ENCODE results near the gene G3BP2.
"Not testable (repeated sequence)": the region's sequence is repeated elsewhere in the genome, so short reads cannot be mapped to it uniquely, and the experiment has no call there.

The G3BP2 gene

GRCh38 chr4:75672461-75673026 is 667 bp downstream of the G3BP2 start:
- Mint-ChIP-seq H3K36me3 (ENCODE audit: low read depth) (peaks cover 11% of the 10 kb centered on the region), H3K9me3 (no peaks in the 10 kb centered on the region), H3K4me3 (peak overlapping the region; percentile 98), H3K27me3 (ENCODE audit: low read depth) (no peaks in the 10 kb centered on the region), H3K4me1 (ENCODE audit: low read depth) (peaks cover 44% of the 10 kb centered on the region), H3K27ac (peak overlapping the region; percentile 99)
- DNase-seq (ENCODE audit: low spot score), result peak; percentile 76

DNA sequence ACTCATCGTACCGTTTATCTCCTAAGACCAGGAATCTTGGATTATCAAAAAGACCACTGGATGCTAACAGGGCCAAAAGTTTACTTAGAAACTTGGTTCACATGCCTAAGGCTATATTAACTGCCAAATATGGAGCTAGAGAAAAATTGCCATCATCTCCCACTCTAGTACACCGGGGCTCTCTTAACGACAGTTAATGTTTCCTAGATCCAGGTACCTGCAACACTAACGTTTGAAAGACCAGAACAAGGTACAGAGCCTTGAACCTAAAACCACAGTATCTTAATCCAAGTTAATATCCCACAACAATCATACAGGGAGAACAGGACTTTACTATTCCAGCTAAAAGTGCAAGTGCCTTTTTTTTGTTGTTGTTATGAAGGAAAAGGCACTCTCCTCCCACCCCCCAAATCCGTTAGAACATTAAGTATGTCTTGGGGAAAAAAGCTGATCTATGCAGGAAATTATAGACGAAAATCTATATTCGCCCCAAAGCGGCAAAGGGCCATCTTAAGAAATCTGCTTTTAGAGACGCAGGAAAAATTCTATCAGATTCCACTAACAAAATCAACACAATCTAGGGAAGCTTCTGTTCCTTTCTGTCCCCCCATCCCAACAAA is 1.3 kb downstream of the G3BP2 start:
- H3K27me3 Mint-ChIP-seq (ENCODE audit: low read depth), result no peaks in the 10 kb centered on the region
- peak overlapping the region; percentile 98 for H3K4me3 Mint-ChIP-seq
- no peak for DNase-seq (ENCODE audit: low spot score)
- peak overlapping the region; percentile 99 for H3K27ac Mint-ChIP-seq
- H3K4me1 Mint-ChIP-seq (ENCODE audit: low read depth), result peaks cover 47% of the 10 kb centered on the region
- no peaks in the 10 kb centered on the region for H3K9me3 Mint-ChIP-seq
- H3K36me3 Mint-ChIP-seq (ENCODE audit: low read depth), result peaks cover 13% of the 10 kb centered on the region

GRCh38 chr4:75668596-75668995 is 4.6 kb downstream of the G3BP2 start:
- DNase-seq (ENCODE audit: low spot score), result no peak
- Mint-ChIP-seq H3K4me3 (peak overlapping the region; percentile 43), H3K27ac (peak overlapping the region; percentile 15), H3K27me3 (ENCODE audit: low read depth) (no peaks in the 10 kb centered on the region), H3K36me3 (ENCODE audit: low read depth) (peaks cover 13% of the 10 kb centered on the region), H3K4me1 (ENCODE audit: low read depth) (peaks cover 50% of the 10 kb centered on the region), H3K9me3 (no peaks in the 10 kb centered on the region)

DNA sequence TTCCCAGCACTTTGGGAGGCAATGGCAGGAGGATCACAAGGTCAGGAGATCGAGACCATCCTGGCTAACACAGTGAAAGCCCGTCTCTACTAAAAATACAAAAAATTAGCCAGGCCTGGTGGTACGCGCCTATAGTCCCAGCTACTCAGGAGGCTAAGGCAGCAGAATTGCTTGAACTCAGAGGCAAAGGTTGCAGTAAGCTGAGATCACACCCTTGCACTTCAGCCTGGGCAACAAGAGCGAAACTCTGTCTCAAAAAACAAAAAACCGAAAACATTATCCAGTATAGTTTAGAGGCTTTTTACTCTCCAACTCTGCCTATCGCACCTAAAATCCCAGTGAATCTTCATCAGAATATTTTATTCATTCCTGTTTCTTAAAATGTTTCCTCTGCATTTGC is 5.6 kb downstream of the G3BP2 start:
- not testable (repeated sequence) for H3K27me3 Mint-ChIP-seq (ENCODE audit: low read depth); H3K9me3 Mint-ChIP-seq; DNase-seq (ENCODE audit: low spot score)
- peaks cover 54% of the 10 kb centered on the region for H3K4me1 Mint-ChIP-seq (ENCODE audit: low read depth)
- H3K27ac Mint-ChIP-seq, result peak overlapping the region; percentile 66
- H3K36me3 Mint-ChIP-seq (ENCODE audit: low read depth), result peaks cover 12% of the 10 kb centered on the region
- H3K4me3 Mint-ChIP-seq, result peak overlapping the region; percentile 43

- DNase-seq (ENCODE audit: low spot score), result no peak
- peak overlapping the region; percentile 63 for H3K4me3 Mint-ChIP-seq
- no peaks in the 10 kb centered on the region for H3K27me3 Mint-ChIP-seq (ENCODE audit: low read depth)
- peaks cover 62% of the 10 kb centered on the region for H3K4me1 Mint-ChIP-seq (ENCODE audit: low read depth)
- H3K27ac Mint-ChIP-seq, result peak overlapping the region; percentile 18
- peaks cover 20% of the 10 kb centered on the region for H3K36me3 Mint-ChIP-seq (ENCODE audit: low read depth)
- H3K9me3 Mint-ChIP-seq, result no peaks in the 10 kb centered on the region
Observed at GRCh38 chr4:75666299-75666698, 6.9 kb downstream of the G3BP2 start.

DNA sequence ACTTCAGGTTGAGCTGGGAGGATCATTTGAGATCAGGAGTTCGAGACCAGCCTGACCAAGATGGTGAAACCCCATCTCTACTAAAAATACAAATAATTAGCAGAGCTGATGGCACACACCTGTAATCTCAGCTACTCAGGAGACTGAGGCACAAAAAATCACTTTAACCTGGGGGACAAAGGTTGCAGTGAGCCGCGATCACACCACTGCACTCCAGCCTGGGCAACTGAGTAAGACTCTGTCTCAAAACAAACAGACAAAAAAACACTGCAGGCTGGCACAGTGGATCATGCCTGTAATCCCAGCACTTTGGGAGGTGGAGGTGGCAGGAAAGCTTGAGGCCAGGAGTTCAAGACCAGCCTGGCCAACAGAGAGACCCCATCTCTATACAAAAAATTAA is 8.6 kb downstream of the G3BP2 start:
- Mint-ChIP-seq H3K4me1 (ENCODE audit: low read depth) (peaks cover 60% of the 10 kb centered on the region), H3K36me3 (ENCODE audit: low read depth) (peaks cover 26% of the 10 kb centered on the region)
- H3K27ac Mint-ChIP-seq; DNase-seq (ENCODE audit: low spot score); H3K4me3 Mint-ChIP-seq; H3K27me3 Mint-ChIP-seq (ENCODE audit: low read depth); H3K9me3 Mint-ChIP-seq: not testable (repeated sequence)

DNA sequence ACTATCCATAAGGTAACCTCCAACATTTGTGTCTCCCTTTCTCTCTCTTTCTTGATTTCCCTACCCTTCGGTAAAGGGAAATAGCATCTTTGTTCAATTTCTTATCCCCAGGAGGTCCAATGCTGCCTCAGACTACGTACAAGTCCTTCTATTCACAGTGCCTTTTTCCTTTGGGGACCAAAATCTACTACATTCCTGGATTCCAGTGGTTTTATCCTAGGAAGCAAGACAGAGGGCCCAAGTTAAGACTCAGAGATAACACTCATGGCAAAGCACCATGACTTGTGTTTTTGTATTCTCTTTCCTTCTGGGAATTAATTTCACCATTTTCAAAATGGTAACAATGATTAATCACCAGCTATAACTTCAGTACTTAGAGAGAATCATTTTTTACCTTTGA is 10.6 kb downstream of the G3BP2 start:
- H3K27ac Mint-ChIP-seq, result peak overlapping the region; percentile 55

GRCh38 chr4:75660491-75660890 is 12.7 kb downstream of the G3BP2 start:
- H3K4me3 Mint-ChIP-seq, result no peak overlapping the region
- peaks cover 56% of the 10 kb centered on the region for H3K36me3 Mint-ChIP-seq (ENCODE audit: low read depth)
- no peaks in the 10 kb centered on the region for H3K27me3 Mint-ChIP-seq (ENCODE audit: low read depth)
- H3K27ac Mint-ChIP-seq, result no peak overlapping the region
- no peak for DNase-seq (ENCODE audit: low spot score)
- no peaks in the 10 kb centered on the region for H3K9me3 Mint-ChIP-seq
- peaks cover 57% of the 10 kb centered on the region for H3K4me1 Mint-ChIP-seq (ENCODE audit: low read depth)

More for the DNA sequence above, 10.6 kb downstream of the G3BP2 start:
- H3K27me3 Mint-ChIP-seq (ENCODE audit: low read depth), result no peaks in the 10 kb centered on the region
- peaks cover 45% of the 10 kb centered on the region for H3K36me3 Mint-ChIP-seq (ENCODE audit: low read depth)
- peaks cover 57% of the 10 kb centered on the region for H3K4me1 Mint-ChIP-seq (ENCODE audit: low read depth)
- no peak for DNase-seq (ENCODE audit: low spot score)
- H3K9me3 Mint-ChIP-seq, result no peaks in the 10 kb centered on the region
- H3K4me3 Mint-ChIP-seq, result no peak overlapping the region

- H3K4me1 Mint-ChIP-seq (ENCODE audit: low read depth), result peaks cover 60% of the 10 kb centered on the region
- no peaks in the 10 kb centered on the region for H3K9me3 Mint-ChIP-seq
- peaks cover 61% of the 10 kb centered on the region for H3K36me3 Mint-ChIP-seq (ENCODE audit: low read depth)
- no peak overlapping the region for H3K27ac Mint-ChIP-seq
- H3K4me3 Mint-ChIP-seq, result no peak overlapping the region
- no peak for DNase-seq (ENCODE audit: low spot score)
- no peaks in the 10 kb centered on the region for H3K27me3 Mint-ChIP-seq (ENCODE audit: low read depth)
Observed at GRCh38 chr4:75659512-75660031, 13.6 kb downstream of the G3BP2 start.

DNA sequence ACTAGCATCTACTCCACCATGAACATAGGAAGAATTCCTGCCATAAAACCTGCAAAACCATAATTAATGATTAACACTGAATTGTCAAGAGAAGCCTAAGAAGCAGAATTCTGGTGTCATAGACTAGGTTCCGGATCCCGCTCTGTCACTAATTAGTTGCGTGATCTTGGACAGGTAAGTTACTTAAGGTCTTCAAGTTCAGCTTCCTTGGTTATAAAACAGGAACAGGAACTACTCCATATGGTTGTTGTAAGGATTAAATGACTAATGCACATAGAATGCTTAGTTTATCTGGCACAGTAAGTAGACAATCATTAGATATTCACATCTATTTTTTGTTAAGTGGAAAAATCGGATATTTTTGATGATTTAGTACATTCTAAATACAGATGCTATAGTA is 14.3 kb downstream of the G3BP2 start:
- H3K36me3 Mint-ChIP-seq (ENCODE audit: low read depth), result peaks cover 68% of the 10 kb centered on the region
- DNase-seq (ENCODE audit: low spot score), result no peak

GRCh38 chr4:75655562-75655961 is 17.6 kb downstream of the G3BP2 start:
- no peaks in the 10 kb centered on the region for H3K27me3 Mint-ChIP-seq (ENCODE audit: low read depth)
- peak overlapping the region; percentile 88 for H3K27ac Mint-ChIP-seq
- DNase-seq (ENCODE audit: low spot score), result no peak
- H3K36me3 Mint-ChIP-seq (ENCODE audit: low read depth), result peaks cover 64% of the 10 kb centered on the region
- H3K4me3 Mint-ChIP-seq, result peak overlapping the region; percentile 64
- H3K9me3 Mint-ChIP-seq, result no peaks in the 10 kb centered on the region
- peaks cover 65% of the 10 kb centered on the region for H3K4me1 Mint-ChIP-seq (ENCODE audit: low read depth)

More for the DNA sequence above, 14.3 kb downstream of the G3BP2 start:
- no peaks in the 10 kb centered on the region for H3K27me3 Mint-ChIP-seq (ENCODE audit: low read depth)
- no peaks in the 10 kb centered on the region for H3K9me3 Mint-ChIP-seq
- peaks cover 66% of the 10 kb centered on the region for H3K4me1 Mint-ChIP-seq (ENCODE audit: low read depth)
- H3K27ac Mint-ChIP-seq, result peak overlapping the region; percentile 15
- H3K4me3 Mint-ChIP-seq, result peak overlapping the region; percentile 24

- Mint-ChIP-seq H3K27me3 (ENCODE audit: low read depth) (no peaks in the 10 kb centered on the region), H3K36me3 (ENCODE audit: low read depth) (peaks cover 64% of the 10 kb centered on the region), H3K4me1 (ENCODE audit: low read depth) (peaks cover 64% of the 10 kb centered on the region), H3K4me3 (peak overlapping the region; percentile 64), H3K27ac (peak overlapping the region; percentile 88), H3K9me3 (no peaks in the 10 kb centered on the region)
- no peak for DNase-seq (ENCODE audit: low spot score)
Observed at GRCh38 chr4:75654905-75655304, 18.3 kb downstream of the G3BP2 start.

DNA sequence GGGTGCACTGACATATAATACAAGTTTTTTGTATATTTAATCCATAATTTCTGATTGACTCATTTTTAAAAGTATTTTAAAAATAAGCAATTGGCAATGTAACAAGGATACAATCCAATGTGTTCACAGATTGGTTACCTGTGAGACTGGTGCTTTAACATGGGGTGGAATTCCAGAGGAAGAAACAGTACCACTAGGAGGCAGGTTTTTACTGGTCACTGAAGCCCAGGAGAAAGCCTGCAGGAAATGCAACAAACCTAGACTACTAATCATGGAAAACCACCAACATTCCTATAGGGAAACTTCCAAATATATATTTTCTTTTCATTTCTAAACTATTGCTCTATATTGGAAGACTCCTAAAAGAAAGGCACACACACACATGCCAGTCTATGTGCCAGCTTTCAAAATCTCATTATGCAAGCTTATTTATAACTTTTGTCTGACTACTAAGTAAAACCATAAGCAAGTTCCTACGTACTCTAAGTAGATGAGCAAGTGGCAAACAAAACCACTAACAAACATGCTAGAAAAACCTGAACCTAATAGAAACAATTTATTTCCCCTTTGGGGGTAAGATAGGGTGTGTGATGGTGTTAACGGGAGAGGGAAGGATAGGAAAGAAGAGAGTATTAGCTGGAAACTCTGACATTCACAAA is 19.2 kb downstream of the G3BP2 start:
- DNase-seq (ENCODE audit: low spot score), result no peak
- Mint-ChIP-seq H3K9me3 (no peaks in the 10 kb centered on the region), H3K36me3 (ENCODE audit: low read depth) (peaks cover 56% of the 10 kb centered on the region), H3K4me1 (ENCODE audit: low read depth) (peaks cover 55% of the 10 kb centered on the region), H3K4me3 (peak overlapping the region; percentile 63), H3K27ac (peak overlapping the region; percentile 88), H3K27me3 (ENCODE audit: low read depth) (no peaks in the 10 kb centered on the region)

GRCh38 chr4:75644095-75644494 is 29.1 kb downstream of the G3BP2 start:
- DNase-seq (ENCODE audit: low spot score), result no peak

More at GRCh38 chr4:75644095-75644494, 29.1 kb downstream of the G3BP2 start:
- H3K36me3 Mint-ChIP-seq (ENCODE audit: low read depth), result peaks cover 60% of the 10 kb centered on the region
- H3K27me3 Mint-ChIP-seq (ENCODE audit: low read depth), result no peaks in the 10 kb centered on the region
- H3K4me1 Mint-ChIP-seq (ENCODE audit: low read depth), result peaks cover 5% of the 10 kb centered on the region
- H3K4me3 Mint-ChIP-seq, result no peak overlapping the region
- no peak overlapping the region for H3K27ac Mint-ChIP-seq
- no peaks in the 10 kb centered on the region for H3K9me3 Mint-ChIP-seq

Data from T-helper 2 cell treated with Interferon-gamma antibody and Interleukin-4, amounts not matched to agents 5 μg/mL and 100 μg/mL, for 36 hours (primary cell).